HEK293T (cell line): ENCODE measurements around the gene GSN.

Experiments
- CTCF ChIA-PET: fragments of 350-600 bp; formaldehyde crosslinking; extraction: SDS; loops from one replicate; lab custom pipeline; 2021; ENCODE audit warnings: antibody characterized with exemption, inconsistent platforms; lab: Yijun Ruan, JAX
- POLR2A ChIA-PET: fragments of 350-600 bp; formaldehyde crosslinking; extraction: SDS; loops from one replicate; lab custom pipeline; 2020; ENCODE audit warnings: antibody characterized with exemption, inconsistent platforms; lab: Yijun Ruan, JAX
- DNase-seq: peaks from one replicate; pipeline ENCODE4 v3.0.0; 2012; ENCODE audit warnings: mixed read lengths; ENCODE audit errors: extremely low spot score
- ARNT ChIP-seq: fragments of 450-650 bp; IDR thresholded peaks from 2 replicates; pipeline ENCODE4 v1.6.1; 2017; ENCODE audit warnings: mild to moderate bottlenecking
- BHLHE40 ChIP-seq: fragments of 450-650 bp; IDR thresholded peaks from 2 replicates; pipeline ENCODE4 v1.6.1; 2016; ENCODE audit warnings: mild to moderate bottlenecking, moderate library complexity, borderline replicate concordance
- CTBP1 ChIP-seq: fragments of 450-650 bp; IDR thresholded peaks from 2 replicates; pipeline ENCODE4 v1.6.1; 2016; ENCODE audit warnings: borderline replicate concordance
- ELF4 ChIP-seq: fragments of 450-650 bp; IDR thresholded peaks from 2 replicates; pipeline ENCODE4 v1.6.1; 2017; ENCODE audit warnings: antibody characterized with exemption
- FOXA1 ChIP-seq: fragments of 450-650 bp; IDR thresholded peaks from 2 replicates; pipeline ENCODE4 v1.6.1; 2016; ENCODE audit warnings: mild to moderate bottlenecking
- FOXK2 ChIP-seq: fragments of 450-650 bp; IDR thresholded peaks from 2 replicates; pipeline ENCODE4 v1.6.1; 2016; ENCODE audit warnings: mild to moderate bottlenecking
- FOXM1 ChIP-seq: fragments of 450-650 bp; IDR thresholded peaks from 2 replicates; pipeline ENCODE4 v1.6.1; 2017; ENCODE audit warnings: mild to moderate bottlenecking, borderline replicate concordance
- HDGF ChIP-seq: fragments of 450-650 bp; IDR thresholded peaks from 2 replicates; pipeline ENCODE4 v1.6.1; 2017; ENCODE audit warnings: antibody characterized with exemption, borderline replicate concordance
- L3MBTL2 ChIP-seq: fragments of 450-650 bp; conservative IDR thresholded peaks from 2 replicates; pipeline ENCODE4 v1.6.1; 2016; ENCODE audit warnings: mild to moderate bottlenecking
- LEF1 ChIP-seq: fragments of 450-650 bp; IDR thresholded peaks from 2 replicates; pipeline ENCODE4 v1.6.1; 2017; ENCODE audit warnings: mild to moderate bottlenecking, borderline replicate concordance
- NFRKB ChIP-seq: fragments of 450-650 bp; IDR thresholded peaks from 2 replicates; pipeline ENCODE4 v1.6.1; 2016; ENCODE audit warnings: mild to moderate bottlenecking, moderate library complexity
- SP1 ChIP-seq: fragments of 450-650 bp; IDR thresholded peaks from 2 replicates; pipeline ENCODE4 v1.6.1; 2017
- SUZ12 ChIP-seq: fragments of 450-650 bp; IDR thresholded peaks from 2 replicates; pipeline ENCODE4 v1.6.1; 2016; ENCODE audit warnings: mild to moderate bottlenecking
- TARDBP ChIP-seq: fragments of 450-650 bp; IDR thresholded peaks from 2 replicates; pipeline ENCODE4 v1.6.1; 2016
- ZNF384 ChIP-seq: fragments of 450-650 bp; IDR thresholded peaks from 2 replicates; pipeline ENCODE4 v1.6.1; 2016
- TF ChIP-seq, protein P1 (sequence below): fragments of 450-650 bp; IDR thresholded peaks from 2 replicates; pipeline ENCODE4 v1.6.1; 2016

The GSN gene

DNA sequence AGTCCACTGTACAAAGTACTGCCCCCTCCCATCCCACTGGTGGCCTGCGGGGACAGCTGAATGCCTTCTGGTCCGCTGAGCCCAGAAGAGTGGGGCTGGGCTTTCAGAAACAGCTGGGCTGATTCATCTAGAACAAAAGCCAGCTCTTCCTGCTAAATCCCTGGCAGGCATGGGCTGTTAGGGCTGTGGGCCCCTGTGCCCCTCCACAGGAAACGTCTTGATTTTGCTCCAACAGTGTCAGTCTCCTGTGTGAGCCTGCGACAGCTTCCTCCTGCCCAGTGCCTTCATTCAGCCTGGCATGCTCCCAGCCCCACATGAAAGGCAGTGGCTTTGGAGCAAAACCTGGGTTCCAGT, 6.9 kb upstream of the GSN start:
- CTCF ChIA-PET, result no interaction called here

DNA sequence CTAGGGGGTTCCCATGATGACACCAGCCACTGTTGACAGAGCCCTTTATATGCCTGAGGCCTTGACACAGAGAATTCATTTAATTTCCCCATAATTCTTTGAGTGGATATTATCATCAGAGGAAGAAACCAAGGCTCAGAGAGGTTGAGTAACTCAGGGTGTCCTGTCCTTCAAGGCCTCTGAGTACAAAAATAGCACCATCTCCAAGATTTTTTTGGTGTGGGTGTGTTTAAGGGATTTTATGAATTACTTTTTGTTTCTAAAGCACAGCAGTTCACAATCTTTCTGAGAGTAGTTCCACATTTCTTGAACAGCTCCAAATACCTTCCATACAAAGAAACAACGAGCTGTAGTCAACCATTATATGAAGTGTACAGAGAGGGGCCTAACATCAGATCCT, 6.2 kb upstream of the GSN start:
- POLR2A ChIA-PET, result no interaction called here
- TF ChIP-seq LEF1, result no peak
- TF ChIP-seq FOXK2, result no peak
- no peak for TF ChIP-seq NFRKB
- no peak for TF ChIP-seq SUZ12
- TF ChIP-seq L3MBTL2, result no peak
- TF ChIP-seq ELF4, result no peak
- TF ChIP-seq ZNF384, result no peak
- TF ChIP-seq, protein P1, sequence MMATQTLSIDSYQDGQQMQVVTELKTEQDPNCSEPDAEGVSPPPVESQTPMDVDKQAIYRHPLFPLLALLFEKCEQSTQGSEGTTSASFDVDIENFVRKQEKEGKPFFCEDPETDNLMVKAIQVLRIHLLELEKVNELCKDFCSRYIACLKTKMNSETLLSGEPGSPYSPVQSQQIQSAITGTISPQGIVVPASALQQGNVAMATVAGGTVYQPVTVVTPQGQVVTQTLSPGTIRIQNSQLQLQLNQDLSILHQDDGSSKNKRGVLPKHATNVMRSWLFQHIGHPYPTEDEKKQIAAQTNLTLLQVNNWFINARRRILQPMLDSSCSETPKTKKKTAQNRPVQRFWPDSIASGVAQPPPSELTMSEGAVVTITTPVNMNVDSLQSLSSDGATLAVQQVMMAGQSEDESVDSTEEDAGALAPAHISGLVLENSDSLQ, result no peak
- no peak for DNase-seq
- CTCF ChIA-PET, result no interaction called here

More for the DNA sequence above, 6.9 kb upstream of the GSN start:
- no peak for DNase-seq
- no peak for TF ChIP-seq BHLHE40
- TF ChIP-seq TARDBP, result no peak
- no peak for TF ChIP-seq SUZ12
- no peak for TF ChIP-seq HDGF
- no peak for TF ChIP-seq CTBP1
- TF ChIP-seq, protein P1, result no peak
- TF ChIP-seq LEF1, result no peak
- no peak for TF ChIP-seq L3MBTL2
- no peak for TF ChIP-seq ELF4
- TF ChIP-seq NFRKB, result no peak
- POLR2A ChIA-PET, result interaction anchor here (0.7 kb wide), 1 partner anchor 26 kb away, joined by 3 read pairs; no protein-coding TSS in a partner anchor

DNA sequence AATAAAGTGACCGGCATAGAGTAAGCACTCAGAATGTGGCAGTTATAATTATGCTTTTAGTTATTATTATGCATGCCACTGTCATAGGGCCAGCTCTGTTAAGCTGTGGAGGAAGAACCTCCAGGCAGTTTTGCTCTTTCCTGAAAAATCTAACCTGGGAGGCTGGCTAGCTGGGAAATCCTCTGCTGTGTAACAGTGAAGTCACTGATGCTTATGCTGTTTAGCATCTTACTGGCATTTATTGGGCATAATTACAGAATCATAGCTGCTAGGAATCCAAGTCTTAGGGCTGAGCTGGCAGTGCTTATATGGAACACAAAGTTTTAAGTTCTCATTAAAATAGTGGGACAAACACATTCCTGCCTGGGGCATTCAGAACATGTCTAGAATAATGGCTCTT, 5.5 kb upstream of the GSN start:
- POLR2A ChIA-PET, result no interaction called here
- no peak for DNase-seq
- TF ChIP-seq HDGF, result no peak
- no peak for TF ChIP-seq ARNT
- TF ChIP-seq NFRKB, result no peak
- no peak for TF ChIP-seq CTBP1
- no peak for TF ChIP-seq L3MBTL2
- no peak for TF ChIP-seq ELF4
- no peak for TF ChIP-seq SUZ12
- no peak for TF ChIP-seq FOXM1
- no peak for TF ChIP-seq TARDBP
- CTCF ChIA-PET, result interaction anchor here (0.6 kb wide), 1 partner anchor 51 kb away, joined by 3 read pairs; no protein-coding TSS in a partner anchor

DNA sequence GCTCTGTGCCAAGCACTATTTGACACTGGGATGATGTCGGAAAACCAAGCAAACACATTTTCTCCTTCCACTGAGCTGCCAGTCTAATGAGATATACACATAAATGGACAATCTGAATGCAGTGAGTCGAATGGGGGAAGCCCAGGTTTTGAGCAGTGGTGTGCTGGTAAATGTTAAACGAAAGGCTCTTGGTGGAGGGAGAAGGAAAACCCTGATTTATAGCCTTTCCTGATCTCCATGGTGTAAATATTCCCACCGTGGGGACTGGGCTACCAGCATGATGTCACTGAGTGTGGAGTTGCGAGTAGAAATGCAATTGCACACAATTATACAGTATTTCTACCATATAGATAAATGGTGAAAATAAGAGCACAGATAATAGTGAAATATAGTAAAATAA, 5.0 kb upstream of the GSN start:
- POLR2A ChIA-PET, result no interaction called here
- DNase-seq, result no peak
- TF ChIP-seq BHLHE40 (no peak), ARNT (no peak), FOXM1 (no peak), SUZ12 (no peak)
- CTCF ChIA-PET, result no interaction called here

DNA sequence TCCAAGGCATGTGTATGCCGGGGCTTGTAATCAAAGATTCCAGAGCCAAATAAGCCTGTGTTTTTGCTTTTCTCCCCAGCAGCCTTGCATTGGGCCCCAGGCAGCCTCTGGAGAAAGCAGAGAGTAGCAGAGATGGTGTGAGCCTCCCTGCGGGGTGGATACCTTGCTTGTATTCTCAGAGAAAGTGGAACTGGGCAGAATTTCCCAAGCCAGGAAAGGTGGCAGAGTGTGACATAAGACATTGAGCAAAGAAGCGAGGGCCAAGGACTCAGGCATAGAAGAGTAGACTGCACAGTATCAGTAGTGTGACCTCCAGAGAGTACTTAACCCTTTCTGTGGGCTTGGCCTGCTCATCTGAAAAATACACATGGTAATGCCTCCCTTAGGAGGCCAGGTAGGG, 1.6 kb upstream of the GSN start:
- no peak for DNase-seq
- no peak for TF ChIP-seq L3MBTL2
- TF ChIP-seq BHLHE40, result no peak
- TF ChIP-seq HDGF, result no peak
- TF ChIP-seq FOXM1, result no peak
- no peak for TF ChIP-seq FOXK2
- TF ChIP-seq, protein P1, result no peak
- no peak for TF ChIP-seq FOXA1
- no peak for TF ChIP-seq ARNT
- TF ChIP-seq LEF1, result no peak
- no peak for TF ChIP-seq ZNF384
- no peak for TF ChIP-seq SP1
- TF ChIP-seq SUZ12, result no peak
- no peak for TF ChIP-seq ELF4
- TF ChIP-seq NFRKB, result no peak
- TF ChIP-seq CTBP1, result no peak
- TF ChIP-seq TARDBP, result no peak
- POLR2A ChIA-PET, result no interaction called here
- CTCF ChIA-PET, result no interaction called here

DNA sequence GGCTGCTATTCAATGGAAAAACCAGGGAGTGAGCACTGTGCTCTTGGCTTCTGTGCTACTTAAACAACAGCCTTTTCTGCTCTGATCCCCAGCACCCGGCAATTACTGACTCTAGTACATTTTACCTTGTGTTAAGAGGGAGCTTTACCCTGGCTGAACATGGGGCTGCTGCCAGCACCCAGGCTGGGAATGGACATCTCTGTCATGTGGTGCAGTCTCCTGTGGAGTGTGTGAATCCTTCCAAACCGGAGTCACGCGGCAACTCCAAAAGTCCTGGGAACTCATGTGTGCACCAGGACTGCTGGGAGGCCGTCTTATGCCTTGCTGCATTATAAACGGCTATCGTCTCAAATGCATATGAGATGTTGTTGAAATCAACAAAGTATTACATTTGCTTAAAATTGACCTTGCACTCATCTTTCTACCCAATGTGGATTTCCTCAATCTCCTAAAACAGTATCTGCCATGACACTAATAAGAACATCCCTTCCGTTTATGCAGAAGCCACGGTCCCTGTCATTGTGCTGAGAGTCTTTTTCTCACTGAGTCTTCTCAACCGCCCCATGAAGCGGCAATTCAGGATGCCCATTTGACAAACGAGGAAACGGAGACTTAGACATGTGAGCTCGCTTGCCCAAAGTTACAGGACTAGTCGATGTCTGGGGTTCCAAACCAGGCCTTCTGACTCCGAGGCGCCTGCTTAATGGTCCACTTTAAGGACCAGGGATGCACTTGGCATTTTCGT, 884 bp upstream of the GSN start:
- ChIA-PET CTCF (interaction anchor here (0.8 to 2.5 kb wide), 3 partner anchors 11 to 42 kb away, joined by 3 to 28 read pairs (median 3); no protein-coding TSS in a partner anchor), POLR2A (interaction anchor here (0.9 to 2.2 kb wide), 3 partner anchors 19 to 65 kb away, joined by 3 to 14 read pairs (median 3); partner anchors contain the start of gene RAB14)
- TF ChIP-seq TARDBP, result no peak
- no peak for TF ChIP-seq BHLHE40
- TF ChIP-seq, protein P1, result no peak
- no peak for TF ChIP-seq FOXK2
- DNase-seq, result no peak
